Caco-2 (cell line): ENCODE measurements around the gene ITGB1. TPM values are rescaled to one million over a fixed set of nuclear protein-coding genes. Genes with fewer than 3 reads are reported as not detected.
"Not testable (repeated sequence)": the region's sequence is repeated elsewhere in the genome, so short reads cannot be mapped to it uniquely, and the experiment has no call there.

Experiments used
- BruUV-seq: library from RNA; stranded (reverse); fragments of 400-500 nt; replicated peaks from 2 replicates; lab custom pipeline; 2021; lab: Mats Ljungman, UMichigan
- CTCF ChIA-PET: fragments of 300-600 bp; sonication (Branson Sonifier 250); formaldehyde crosslinking; loops from one replicate; lab custom pipeline; 2022; ENCODE audit warnings: antibody characterized with exemption; lab: Charles Lee
- POLR2A ChIA-PET: fragments of 300-600 bp; sonication (Branson Sonifier 250); formaldehyde crosslinking; loops from one replicate; lab custom pipeline; 2022; ENCODE audit warnings: antibody characterized with exemption; lab: Charles Lee
- DNase-seq, 2 experiments: peaks; one replicate each; pipeline versions ENCODE4 v3.0.0 to v3.0.0-alpha.2; 2020 to 2022
- H3K27me3 ChIP-seq: replicated peaks from 2 replicates; pipeline ENCODE4 v1.6.0; 2011; ENCODE audit warnings: low read length; ENCODE audit not compliant: control insufficient read depth, insufficient read depth
- H3K36me3 ChIP-seq: 2 replicates; pipeline ENCODE4 v1.5.1; 2011; ENCODE audit warnings: low read length; ENCODE audit not compliant: control insufficient read depth, insufficient read depth
- H3K4me1 ChIP-seq: fragments of 250-450 bp; sonication (Bioruptor Pico); 2 replicates; pipeline ENCODE4 v1.5.1; 2020; ENCODE audit warnings: mild to moderate bottlenecking
- H3K4me3 ChIP-seq: 2 replicates; pipeline ENCODE4 v1.5.1; 2011; ENCODE audit warnings: low read depth, mild to moderate bottlenecking, control low read depth, low read length
- H3K9me3 ChIP-seq: fragments of 250-450 bp; sonication (Bioruptor Pico); 2 replicates; pipeline ENCODE4 v1.5.1; 2020; ENCODE audit warnings: mild to moderate bottlenecking, moderate library complexity
- H3K27ac Mint-ChIP-seq: one replicate; pipeline ENCODE4 v1.8.0; 2022; ENCODE audit warnings: mixed read lengths; ENCODE audit not compliant: unreplicated experiment
- H3K27me3 Mint-ChIP-seq: one replicate; pipeline ENCODE4 v1.8.0; 2022; ENCODE audit warnings: mixed read lengths; ENCODE audit not compliant: insufficient read depth, unreplicated experiment
- H3K36me3 Mint-ChIP-seq: one replicate; pipeline ENCODE4 v1.8.0; 2022; ENCODE audit warnings: mild to moderate bottlenecking, mixed read lengths; ENCODE audit not compliant: insufficient read depth, unreplicated experiment
- H3K4me1 Mint-ChIP-seq: one replicate; pipeline ENCODE4 v1.8.0; 2022; ENCODE audit warnings: low read depth, mixed read lengths; ENCODE audit not compliant: unreplicated experiment
- H3K4me3 Mint-ChIP-seq: one replicate; pipeline ENCODE4 v1.8.0; 2022; ENCODE audit warnings: mild to moderate bottlenecking, moderate library complexity, mixed read lengths; ENCODE audit not compliant: unreplicated experiment
- H3K9me3 Mint-ChIP-seq: one replicate; pipeline ENCODE4 v1.8.0; 2022; ENCODE audit warnings: mixed read lengths; ENCODE audit not compliant: unreplicated experiment
- CTCF ChIP-seq, 2 experiments: fragments of 200-600 bp in 1 of 2; IDR thresholded peaks; 1 replicate in 1 of 2; 2 replicates in 1 of 2; pipeline versions ENCODE4 v1.5.1 to v1.8.0; 2011 to 2022; ENCODE audit warnings: antibody characterized with exemption in 1 of 2, control low read depth in 1 of 2, inconsistent platforms in 1 of 2, low read depth in 1 of 2, low read length in 1 of 2, mild to moderate bottlenecking in 1 of 2, moderate library complexity in 1 of 2; ENCODE audit not compliant: insufficient read depth in 1 of 2, severe bottlenecking in 1 of 2, unreplicated experiment in 1 of 2
- intact Hi-C: fragments of 100-400 bp; cut with micrococcal nuclease; formaldehyde crosslinking; loops from one replicate; pipeline ENCODE4 v1.10.0; 2022; ENCODE audit not compliant: unreplicated experiment
- total RNA-seq: library from RNA; stranded (reverse); gene quantifications from 2 replicates; pipeline ENCODE4 v1.2.3, GENCODE V29; 2022

The ITGB1 gene
- total RNA-seq, 1 experiment from 2014 or later: 474 TPM

- Histone ChIP-seq H3K27me3 (no peaks in the 10 kb centered on the region), H3K9me3 (no peaks in the 10 kb centered on the region), H3K4me3 (no peak overlapping the region), H3K4me1 (peaks cover 36% of the 10 kb centered on the region), H3K36me3 (no peaks in the 10 kb centered on the region)
- ChIA-PET CTCF (no interaction called here), POLR2A (no interaction called here)
- TF ChIP-seq CTCF (IDR thresholded peaks at IDR 0.05; ENCODE audit: insufficient read depth in 1 of 2, low read depth in 1 of 2, low read length in 1 of 2, severe bottlenecking in 1 of 2, unreplicated experiment in 1 of 2): no peak
- Mint-ChIP-seq H3K27me3 (no peaks in the 10 kb centered on the region), H3K9me3 (no peaks in the 10 kb centered on the region), H3K4me3 (no peak overlapping the region), H3K36me3 (peaks cover 13% of the 10 kb centered on the region), H3K27ac (no peak overlapping the region), H3K4me1 (peaks cover 25% of the 10 kb centered on the region)
- DNase-seq: no peak
- no TSS peak for BruUV-seq
- intact Hi-C loops: no loop called here
Measured at GRCh38 chr10:32979041-32979440, 21.0 kb upstream of the ITGB1 start.

GRCh38 chr10:32977846-32978809 lies 20.1 kb upstream of the ITGB1 start:
- H3K4me3 ChIP-seq, H3K36me3 ChIP-seq, H3K9me3 ChIP-seq, H3K27me3 ChIP-seq, DNase-seq, H3K4me3 Mint-ChIP-seq, H3K27me3 Mint-ChIP-seq, CTCF ChIA-PET, H3K27ac Mint-ChIP-seq, BruUV-seq, intact Hi-C loops, H3K9me3 Mint-ChIP-seq: not testable (repeated sequence)
- H3K4me1 Mint-ChIP-seq: peaks cover 15% of the 10 kb centered on the region
- H3K4me1 ChIP-seq: peaks cover 29% of the 10 kb centered on the region
- POLR2A ChIA-PET: interaction anchor here (0.6 kb wide), 1 partner anchor 23 kb away, joined by 3 read pairs; no protein-coding TSS in a partner anchor
- H3K36me3 Mint-ChIP-seq: peaks cover 13% of the 10 kb centered on the region

GRCh38 chr10:32976338-32976737 lies 18.3 kb upstream of the ITGB1 start:
- Mint-ChIP-seq H3K4me1 (peaks cover 21% of the 10 kb centered on the region), H3K9me3 (no peaks in the 10 kb centered on the region), H3K36me3 (peaks cover 13% of the 10 kb centered on the region), H3K27me3 (no peaks in the 10 kb centered on the region), H3K27ac (no peak overlapping the region), H3K4me3 (no peak overlapping the region)
- no peak overlapping the region for H3K4me3 ChIP-seq
- POLR2A ChIA-PET: no interaction called here
- H3K4me1 ChIP-seq: peaks cover 29% of the 10 kb centered on the region
- H3K27me3 ChIP-seq: no peaks in the 10 kb centered on the region
- H3K9me3 ChIP-seq: no peaks in the 10 kb centered on the region
- DNase-seq: no peak
- no peaks in the 10 kb centered on the region for H3K36me3 ChIP-seq
- BruUV-seq: no TSS peak
- no peak for TF ChIP-seq CTCF (IDR thresholded peaks at IDR 0.05; ENCODE audit: insufficient read depth in 1 of 2, low read depth in 1 of 2, low read length in 1 of 2, severe bottlenecking in 1 of 2, unreplicated experiment in 1 of 2)
- intact Hi-C loops: no loop called here
- CTCF ChIA-PET: no interaction called here
